H9 (cell line): ENCODE results near the gene PHEX. TPM values are rescaled to one million over a fixed set of nuclear protein-coding genes. Genes with fewer than 3 reads are reported as not detected.

Source experiments
- DNase-seq: peaks from one replicate; pipeline ENCODE4 v3.0.0-alpha.2; 2017
- H2AFZ ChIP-seq: one replicate; pipeline ENCODE4 v1.6.1; 2013; ENCODE audit warnings: mild to moderate bottlenecking, low read length, control low read depth, moderate library complexity
- H2AK5ac ChIP-seq: 2 replicates; pipeline ENCODE4 v1.6.1; 2013; ENCODE audit warnings: low read length, control low read depth, mixed read lengths; ENCODE audit not compliant: insufficient read length
- H2BK120ac ChIP-seq: one replicate; pipeline ENCODE4 v1.6.1; 2013; ENCODE audit warnings: low read depth, mild to moderate bottlenecking, low read length, control low read depth, inconsistent platforms; ENCODE audit not compliant: poor library complexity, severe bottlenecking
- H2BK12ac ChIP-seq: 2 replicates; pipeline ENCODE4 v1.6.1; 2013; ENCODE audit warnings: low read length, control low read depth, mixed read lengths, low read depth; ENCODE audit not compliant: insufficient read length
- H2BK15ac ChIP-seq: 2 replicates; pipeline ENCODE4 v1.6.1; 2013; ENCODE audit warnings: low read depth, low read length, control low read depth
- H2BK20ac ChIP-seq: one replicate; pipeline ENCODE4 v1.6.1; 2013; ENCODE audit warnings: low read depth, mild to moderate bottlenecking, low read length, control low read depth, inconsistent platforms; ENCODE audit not compliant: poor library complexity, severe bottlenecking
- H2BK5ac ChIP-seq: 2 replicates; pipeline ENCODE4 v1.6.1; 2013; ENCODE audit warnings: low read length, control low read depth, mixed read lengths; ENCODE audit not compliant: insufficient read length
- H3K14ac ChIP-seq: 2 replicates; pipeline ENCODE4 v1.6.1; 2013; ENCODE audit warnings: low read length, control low read depth; ENCODE audit not compliant: insufficient read depth
- H3K18ac ChIP-seq: 2 replicates; pipeline ENCODE4 v1.6.1; 2013; ENCODE audit warnings: low read depth, mild to moderate bottlenecking, mixed read lengths, low read length, control low read depth; ENCODE audit not compliant: insufficient read length
- H3K23ac ChIP-seq: 2 replicates; pipeline ENCODE4 v1.6.1; 2013; ENCODE audit warnings: low read length, control low read depth, mixed read lengths, low read depth; ENCODE audit not compliant: insufficient read length
- H3K23me2 ChIP-seq: 2 replicates; pipeline ENCODE4 v1.6.1; 2013; ENCODE audit warnings: low read depth, mild to moderate bottlenecking, mixed read lengths, low read length, control low read depth; ENCODE audit not compliant: insufficient read length, poor library complexity, severe bottlenecking
- H3K27ac ChIP-seq: 2 replicates; pipeline ENCODE4 v1.5.1; 2013; ENCODE audit warnings: low read length, control low read depth, mixed read lengths, low read depth; ENCODE audit not compliant: insufficient read length
- H3K27me3 ChIP-seq: 2 replicates; pipeline ENCODE4 v1.6.1; 2013; ENCODE audit warnings: low read length, control low read depth, inconsistent platforms; ENCODE audit not compliant: insufficient read depth
- H3K4ac ChIP-seq: 2 replicates; pipeline ENCODE4 v1.6.1; 2013; ENCODE audit warnings: low read depth, mild to moderate bottlenecking, control low read depth, inconsistent platforms, low read length, moderate library complexity
- H3K4me1 ChIP-seq: 2 replicates; pipeline ENCODE4 v1.6.1; 2013; ENCODE audit warnings: low read length, control low read depth, inconsistent platforms; ENCODE audit not compliant: insufficient read depth
- H3K4me2 ChIP-seq: 2 replicates; pipeline ENCODE4 v1.6.1; 2013; ENCODE audit warnings: low read length, control low read depth, mixed read lengths; ENCODE audit not compliant: insufficient read length, insufficient read depth
- H3K56ac ChIP-seq: 2 replicates; pipeline ENCODE4 v1.6.1; 2013; ENCODE audit warnings: low read depth, mild to moderate bottlenecking, mixed read lengths, low read length, control low read depth; ENCODE audit not compliant: insufficient read length
- H3K79me1 ChIP-seq: 2 replicates; pipeline ENCODE4 v1.6.1; 2013; ENCODE audit warnings: low read depth, mild to moderate bottlenecking, moderate library complexity, low read length, control low read depth, inconsistent platforms; ENCODE audit not compliant: insufficient read depth, poor library complexity, severe bottlenecking
- H3K79me2 ChIP-seq: 2 replicates; pipeline ENCODE4 v1.6.1; 2013; ENCODE audit warnings: low read length, control low read depth, inconsistent platforms; ENCODE audit not compliant: insufficient read depth
- H3K9ac ChIP-seq: 2 replicates; pipeline ENCODE4 v1.6.1; 2013; ENCODE audit warnings: low read length, control low read depth, mixed read lengths; ENCODE audit not compliant: insufficient read length; ENCODE audit errors: extremely low read depth
- H3K9me3 ChIP-seq: one replicate; pipeline ENCODE4 v1.6.1; 2013; ENCODE audit warnings: low read depth, low read length, inconsistent platforms; ENCODE audit not compliant: control insufficient read depth
- H3T11ph ChIP-seq: one replicate; pipeline ENCODE4 v1.6.1; 2013; ENCODE audit warnings: mild to moderate bottlenecking, low read length, control low read depth, inconsistent platforms
- H4K20me1 ChIP-seq: one replicate; pipeline ENCODE4 v1.6.1; 2013; ENCODE audit not compliant: control insufficient read depth, insufficient read length, insufficient read depth
- H4K5ac ChIP-seq: 2 replicates; pipeline ENCODE4 v1.6.1; 2013; ENCODE audit warnings: low read depth, mild to moderate bottlenecking, mixed read lengths, low read length, control low read depth; ENCODE audit not compliant: insufficient read length
- H4K8ac ChIP-seq: replicated peaks from 2 replicates; pipeline ENCODE4 v1.6.1; 2013; ENCODE audit warnings: low read length, control low read depth, mixed read lengths, low read depth; ENCODE audit not compliant: insufficient read length
- H4K91ac ChIP-seq: 2 replicates; pipeline ENCODE4 v1.6.1; 2013; ENCODE audit warnings: low read depth, mild to moderate bottlenecking, moderate library complexity, mixed read lengths, low read length, control low read depth; ENCODE audit not compliant: insufficient read length
- H3K27ac Mint-ChIP-seq, 3 experiments: 2 replicates in 2 of 3; 3 replicates in 1 of 3; pipeline ENCODE4 v1.8.0; 2020 to 2021; ENCODE audit warnings: mixed read lengths in 3 of 3, mild to moderate bottlenecking in 1 of 3, moderate library complexity in 1 of 3
- H3K27me3 Mint-ChIP-seq: 2 replicates; pipeline ENCODE4 v1.8.0; 2021; ENCODE audit warnings: low read depth, mild to moderate bottlenecking, moderate library complexity, mixed read lengths
- H3K36me3 Mint-ChIP-seq, 3 experiments: 2 replicates in 2 of 3; 3 replicates in 1 of 3; pipeline ENCODE4 v1.8.0; 2020 to 2021; ENCODE audit warnings: low read depth in 3 of 3, mixed read lengths in 3 of 3; ENCODE audit not compliant: insufficient read depth in 1 of 3
- H3K4me1 Mint-ChIP-seq, 2 experiments: 2 replicates each; pipeline ENCODE4 v1.8.0; 2020; ENCODE audit warnings: mixed read lengths in 2 of 2
- H3K4me3 Mint-ChIP-seq, 2 experiments: 2 replicates in 1 of 2; 3 replicates in 1 of 2; pipeline ENCODE4 v1.8.0; 2020 to 2021; ENCODE audit warnings: mild to moderate bottlenecking in 2 of 2, mixed read lengths in 2 of 2, moderate library complexity in 1 of 2
- H3K9me3 Mint-ChIP-seq, 2 experiments: 2 replicates in 1 of 2; 3 replicates in 1 of 2; pipeline ENCODE4 v1.8.0; 2020; ENCODE audit warnings: mild to moderate bottlenecking in 2 of 2, mixed read lengths in 2 of 2, moderate library complexity in 1 of 2
- CTCF ChIP-seq: fragments of 200-600 bp; sonication (generic); conservative IDR thresholded peaks from 3 replicates; pipeline ENCODE4 v1.8.0; 2021; ENCODE audit warnings: antibody characterized with exemption, mild to moderate bottlenecking
- WGBS: extraction: QIAGEN DNeasy Blood & Tissue Kit; methylation state at CpG from one replicate; pipeline ENCODE4 v1.1.7; 2013; ENCODE audit warnings: missing lambda C conversion rate, low lambda C conversion rate, mixed read lengths; ENCODE audit not compliant: insufficient read length; ENCODE audit errors: extremely low coverage; 5-methylcytosine and 5-hydroxymethylcytosine counted together
- total RNA-seq: library from RNA; stranded (reverse); gene quantifications from 2 replicates; pipeline ENCODE4 v1.2.1, GENCODE V29; 2021

PHEX gene
- total RNA-seq, 1 experiment from 2014 or later = 0.11 TPM

- no peaks in the 10 kb centered on the region for H4K20me1 ChIP-seq
- H3K79me2 ChIP-seq = no peaks in the 10 kb centered on the region
- H2BK15ac ChIP-seq = no peak overlapping the region
- WGBS = no CpG with 5 or more reads among the region's 2 CpGs
- no peak overlapping the region for H3K4me3 Mint-ChIP-seq
- H4K91ac ChIP-seq = no peak overlapping the region
- TF ChIP-seq CTCF = no peak
- no peak overlapping the region for H2AK5ac ChIP-seq
- no peak overlapping the region for H2BK5ac ChIP-seq
- H3K9me3 Mint-ChIP-seq = peaks cover 5 to 30% of the 10 kb centered on the region in 2 experiments; a peak in 4 of 5 replicates
- H3K27me3 ChIP-seq = no peaks in the 10 kb centered on the region
- no peak for DNase-seq
- H2BK20ac ChIP-seq = no peak overlapping the region
- H3K18ac ChIP-seq = no peak overlapping the region
- no peak overlapping the region for H4K5ac ChIP-seq
- no peak overlapping the region for H3K27ac ChIP-seq
- no peak overlapping the region for H3K9ac ChIP-seq
- no peaks in the 10 kb centered on the region for H3K79me1 ChIP-seq
- no peak overlapping the region for H3K23ac ChIP-seq
- H2BK120ac ChIP-seq = no peak overlapping the region
- no peak overlapping the region for H3K27ac Mint-ChIP-seq
- no peak overlapping the region for H3K56ac ChIP-seq
- H3T11ph ChIP-seq = no peak overlapping the region
- no peak overlapping the region for H2AFZ ChIP-seq
- H3K4me2 ChIP-seq = no peak overlapping the region
- H3K14ac ChIP-seq = no peak overlapping the region
- peaks cover 26 to 32% of the 10 kb centered on the region in 2 experiments for H3K4me1 Mint-ChIP-seq
- H4K8ac ChIP-seq = no peak overlapping the region
- no peak overlapping the region for H3K4ac ChIP-seq
- H2BK12ac ChIP-seq = no peak overlapping the region
- H3K4me1 ChIP-seq = peaks cover 3% of the 10 kb centered on the region; the same call in 1 of the 2 replicates
- H3K9me3 ChIP-seq = no peaks in the 10 kb centered on the region
- H3K36me3 Mint-ChIP-seq = no peaks in the 10 kb centered on the region
- H3K23me2 ChIP-seq = no peaks in the 10 kb centered on the region
- peaks cover 1% of the 10 kb centered on the region; the same call in 1 of the 2 replicates for H3K27me3 Mint-ChIP-seq
Observed at GRCh38 chrX:22040184-22040583, 8.1 kb downstream of the PHEX start.
